ENCODE data around the gene PATZ1. TPM values are rescaled to one million over a fixed set of nuclear protein-coding genes. Genes with fewer than 3 reads are reported as not detected.

Gene PATZ1
- total and polyA plus RNA-seq, 2 experiments from 2014 or later = 1.3 to 9.6 TPM

DNA sequence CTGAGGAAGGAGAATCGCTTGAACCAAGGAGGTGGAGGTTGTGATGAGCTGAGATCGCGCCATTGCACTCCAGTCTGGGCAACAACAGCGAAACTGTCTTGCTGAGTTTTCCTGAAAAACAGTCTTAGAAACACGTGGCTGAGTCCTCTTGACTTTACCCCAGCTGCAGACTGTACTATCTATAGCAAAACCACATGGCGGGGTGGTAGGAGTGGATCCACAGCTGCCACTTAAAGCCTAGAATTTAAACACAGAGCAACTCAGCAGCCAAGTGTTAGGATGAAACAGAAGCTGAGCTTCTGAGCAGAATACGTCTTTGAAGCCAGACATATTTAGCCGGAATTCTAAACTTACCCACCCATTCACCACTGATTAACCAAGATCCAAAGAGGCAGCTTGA, 14.1 kb downstream of the PATZ1 start:
- H3K4me1 ChIP-seq (ENCODE audit: insufficient read depth) = peaks cover 9% of the 10 kb centered on the region; the same call in 1 of the 2 replicates
- H3K9me3 ChIP-seq (ENCODE audit: low read depth) = no peaks in the 10 kb centered on the region
- H3K79me2 ChIP-seq (ENCODE audit: insufficient read depth) = no peaks in the 10 kb centered on the region
- H2AFZ ChIP-seq = no peak overlapping the region
- no peaks in the 10 kb centered on the region for H4K20me1 ChIP-seq (ENCODE audit: insufficient read depth)
- H3K27ac ChIP-seq = no peak overlapping the region
- H3K36me3 ChIP-seq (ENCODE audit: low read depth) = 0 out of 2 replicates have a peak, but pooled peaks cover 6% of the 10 kb centered on the region
- no peak overlapping the region for H3K4me2 ChIP-seq (ENCODE audit: unreplicated experiment)
- H3K27me3 ChIP-seq (replicated peaks; ENCODE audit: insufficient read depth) = no peaks in the 10 kb centered on the region
- H3K9me2 ChIP-seq (ENCODE audit: insufficient read depth) = no peaks in the 10 kb centered on the region
- no peak overlapping the region for H3K4me3 ChIP-seq
- in situ Hi-C loops (cut with MboI) = no loop called here
- no peak overlapping the region for H3K9ac ChIP-seq
- WGBS, 2 experiments (ENCODE audit: low coverage in 1 of 2, low lambda C conversion rate in 2 of 2, missing lambda C conversion rate in 2 of 2) = 90 to 92% methylated on average over 8 of the region's 8 CpGs
- H3F3A ChIP-seq (ENCODE audit: insufficient read depth) = peaks cover 16% of the 10 kb centered on the region; the same call in 1 of the 2 replicates
- no peak for DNase-seq
- TF ChIP-seq EZH2phosphoT487 (IDR thresholded peaks at IDR 0.05; ENCODE audit: insufficient read depth, low read depth) (no peak), EZH2 (IDR thresholded peaks at IDR 0.05; ENCODE audit: insufficient read depth, poor library complexity, severe bottlenecking) (no peak)

DNA sequence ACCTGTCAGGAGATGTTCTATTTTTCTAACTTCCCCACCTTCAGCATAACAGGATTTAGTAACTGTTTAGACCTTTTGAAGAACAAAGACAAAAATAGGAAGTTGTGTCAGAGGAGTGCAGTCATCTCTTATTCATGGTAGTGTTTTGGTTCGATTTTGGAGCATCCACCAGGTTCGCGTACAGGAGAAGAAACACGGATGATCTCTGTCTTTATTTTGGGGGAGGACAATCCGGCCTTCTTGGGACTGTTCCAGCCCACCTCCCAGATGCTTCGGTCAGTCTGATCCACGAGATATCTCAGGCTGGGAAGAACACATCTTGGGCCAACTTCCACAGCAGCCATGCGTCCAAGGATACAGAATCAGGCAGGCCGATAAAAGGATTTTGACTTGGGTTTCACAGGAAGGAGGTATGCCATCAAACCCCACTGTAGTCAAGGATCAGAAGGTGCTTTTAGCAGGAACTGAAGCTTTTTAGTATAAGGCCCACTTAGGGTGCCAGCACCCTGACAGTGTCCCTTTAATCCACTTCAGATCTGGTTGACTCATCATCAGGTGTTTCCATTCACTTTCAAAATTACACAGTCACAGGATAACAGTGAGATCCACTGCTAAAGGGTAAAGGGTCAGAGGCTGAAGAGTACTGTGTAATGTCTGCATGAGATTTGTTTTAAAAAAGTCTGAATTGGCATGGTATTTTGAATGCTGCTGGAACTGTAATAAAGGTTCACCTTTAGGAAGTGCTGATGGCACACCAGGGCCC, 16.5 kb downstream of the PATZ1 start:
- no peak overlapping the region for H3K4me3 ChIP-seq
- H3K36me3 ChIP-seq (ENCODE audit: low read depth) = 0 out of 2 replicates have a peak, but pooled peaks cover 6% of the 10 kb centered on the region
- H3K9ac ChIP-seq = no peak overlapping the region
- H3K9me2 ChIP-seq (ENCODE audit: insufficient read depth) = no peaks in the 10 kb centered on the region
- no peak overlapping the region for H3K4me2 ChIP-seq (ENCODE audit: unreplicated experiment)
- no peaks in the 10 kb centered on the region for H3K27me3 ChIP-seq (replicated peaks; ENCODE audit: insufficient read depth)
- TF ChIP-seq EZH2phosphoT487 (IDR thresholded peaks at IDR 0.05; ENCODE audit: insufficient read depth, low read depth) (no peak), EZH2 (IDR thresholded peaks at IDR 0.05; ENCODE audit: insufficient read depth, poor library complexity, severe bottlenecking) (no peak)
- H3K9me3 ChIP-seq (ENCODE audit: low read depth) = no peaks in the 10 kb centered on the region
- H3K27ac ChIP-seq = no peak overlapping the region
- WGBS, 2 experiments (ENCODE audit: low coverage in 1 of 2, low lambda C conversion rate in 2 of 2, missing lambda C conversion rate in 2 of 2) = 86 to 87% methylated on average over 9 of the region's 9 CpGs
- no peak overlapping the region for H2AFZ ChIP-seq
- peaks cover 9% of the 10 kb centered on the region; the same call in 1 of the 2 replicates for H3K4me1 ChIP-seq (ENCODE audit: insufficient read depth)
- in situ Hi-C loops (cut with MboI) = no loop called here
- no peak for DNase-seq
- no peaks in the 10 kb centered on the region for H3K79me2 ChIP-seq (ENCODE audit: insufficient read depth)
- H4K20me1 ChIP-seq (ENCODE audit: insufficient read depth) = no peaks in the 10 kb centered on the region
- peaks cover 16% of the 10 kb centered on the region; the same call in 1 of the 2 replicates for H3F3A ChIP-seq (ENCODE audit: insufficient read depth)

- TF ChIP-seq EZH2 (IDR thresholded peaks at IDR 0.05; ENCODE audit: insufficient read depth, poor library complexity, severe bottlenecking) (no peak), EZH2phosphoT487 (IDR thresholded peaks at IDR 0.05; ENCODE audit: insufficient read depth, low read depth) (no peak)
- Histone ChIP-seq H4K20me1 (ENCODE audit: insufficient read depth) (no peaks in the 10 kb centered on the region), H3K9ac (no peak overlapping the region), H3K9me2 (ENCODE audit: insufficient read depth) (no peaks in the 10 kb centered on the region), H3K79me2 (ENCODE audit: insufficient read depth) (no peaks in the 10 kb centered on the region), H3K27ac (no peak overlapping the region), H3K36me3 (ENCODE audit: low read depth) (0 out of 2 replicates have a peak, but pooled peaks cover 6% of the 10 kb centered on the region), H3K4me3 (no peak overlapping the region), H3K4me2 (ENCODE audit: unreplicated experiment) (no peak overlapping the region), H2AFZ (no peak overlapping the region), H3K4me1 (ENCODE audit: insufficient read depth) (peaks cover 9% of the 10 kb centered on the region; the same call in 1 of the 2 replicates), H3F3A (ENCODE audit: insufficient read depth) (peaks cover 16% of the 10 kb centered on the region; the same call in 1 of the 2 replicates), H3K9me3 (ENCODE audit: low read depth) (no peaks in the 10 kb centered on the region), H3K27me3 (replicated peaks; ENCODE audit: insufficient read depth) (no peaks in the 10 kb centered on the region)
- DNase-seq = no peak
- in situ Hi-C loops (cut with MboI) = no loop called here
- 94% methylated on average over 4 of the region's 4 CpGs for WGBS, 2 experiments (ENCODE audit: low coverage in 1 of 2, low lambda C conversion rate in 2 of 2, missing lambda C conversion rate in 2 of 2)
Observed at GRCh38 chr22:31329029-31329428, 17.1 kb downstream of the PATZ1 start.

- Histone ChIP-seq H3K9me3 (ENCODE audit: low read depth) (no peaks in the 10 kb centered on the region), H2AFZ (no peak overlapping the region), H3K9me2 (ENCODE audit: insufficient read depth) (no peaks in the 10 kb centered on the region), H4K20me1 (ENCODE audit: insufficient read depth) (no peaks in the 10 kb centered on the region), H3K4me2 (ENCODE audit: unreplicated experiment) (no peak overlapping the region), H3K27me3 (replicated peaks; ENCODE audit: insufficient read depth) (no peaks in the 10 kb centered on the region), H3K9ac (no peak overlapping the region), H3K79me2 (ENCODE audit: insufficient read depth) (no peaks in the 10 kb centered on the region), H3K36me3 (ENCODE audit: low read depth) (0 out of 2 replicates have a peak, but pooled peaks cover 6% of the 10 kb centered on the region), H3K27ac (no peak overlapping the region), H3F3A (ENCODE audit: insufficient read depth) (peaks cover 12% of the 10 kb centered on the region; the same call in 1 of the 2 replicates), H3K4me1 (ENCODE audit: insufficient read depth) (peaks cover 9% of the 10 kb centered on the region; the same call in 1 of the 2 replicates), H3K4me3 (no peak overlapping the region)
- in situ Hi-C loops (cut with MboI) = no loop called here
- no peak for DNase-seq
- 93 to 96% methylated on average over 12 to 13 of the region's 13 CpGs for WGBS, 2 experiments (ENCODE audit: low coverage in 1 of 2, low lambda C conversion rate in 2 of 2, missing lambda C conversion rate in 2 of 2)
- no peak for TF ChIP-seq EZH2 (IDR thresholded peaks at IDR 0.05; ENCODE audit: insufficient read depth, poor library complexity, severe bottlenecking)
- no peak for TF ChIP-seq EZH2phosphoT487 (IDR thresholded peaks at IDR 0.05; ENCODE audit: insufficient read depth, low read depth)
Observed at GRCh38 chr22:31328544-31328960, 17.6 kb downstream of the PATZ1 start.
